ENCODE measurements around the gene AMBRA1. TPM values are rescaled to one million over a fixed set of nuclear protein-coding genes. Genes with fewer than 3 reads are reported as not detected.
"Not testable (repeated sequence)": the region's sequence is repeated elsewhere in the genome, so short reads cannot be mapped to it uniquely, and the experiment has no call there.

The AMBRA1 gene
- total RNA-seq, 4 donors from 2014 or later = 20.2 to 31.3 (median 25.9) TPM

- Histone ChIP-seq H3K4me1 (peaks cover 15 to 44% (median 16%) of the 10 kb centered on the region in 3 donors), H3K36me3 (peaks cover 0 to 5% (median 0%) of the 10 kb centered on the region in 3 donors), H3K27me3 (peaks cover 0 to 58% (median 2%) of the 10 kb centered on the region in 4 donors), H3K4me3 (peak overlapping the region in 3 of 4 donors; percentile 71 to 88 (median 71)), H3K27ac (no peak overlapping the region), H3K9me3 (no peaks in the 10 kb centered on the region)
- intact Hi-C loops (cut with DNase I) = no loop called here
- no peak for DNase-seq
- 43 to 100% methylated on average over 1 to 4 of the region's 18 CpGs for WGBS, 2 donors
- no peak for TF ChIP-seq POLR2A (IDR thresholded peaks at IDR 0.05)
- TF ChIP-seq CTCF (IDR thresholded peaks at IDR 0.05) = peak in 5 of 6 experiments; percentile 8 to 57 (median 35)
These were observed 211.0 kb downstream of the AMBRA1 start for GRCh38 chr11:46382646-46383403.

- Histone ChIP-seq H3K27ac (peak overlapping the region; percentile 36 to 85 (median 80)), H3K27me3 (peaks cover 0 to 50% (median under 1%) of the 10 kb centered on the region in 4 donors), H3K4me3 (peak overlapping the region; percentile 70 to 88 (median 71)), H3K4me1 (peaks cover 15 to 41% (median 16%) of the 10 kb centered on the region in 3 donors), H3K36me3 (peaks cover 0 to 13% (median 0%) of the 10 kb centered on the region in 3 donors), H3K9me3 (no peaks in the 10 kb centered on the region)
- TF ChIP-seq POLR2A (IDR thresholded peaks at IDR 0.05) (no peak), CTCF (IDR thresholded peaks at IDR 0.05) (no peak)
- intact Hi-C loops (cut with DNase I) = no loop called here
- DNase-seq = no peak
- 7% methylated on average over 11 of the region's 66 CpGs; no CpG with 5 or more reads in 1 of the 2 donors for WGBS, 2 donors
These were observed 211.8 kb downstream of the AMBRA1 start for GRCh38 chr11:46381819-46382645.

GRCh38 chr11:46381048-46381818 lies 212.6 kb downstream of the AMBRA1 start, which contains the start of gene MDK:
MDK (plus strand) TSS chr11:46381669; CDS start chr11:46382058, 389 bp downstream.
- H3K27ac ChIP-seq = peak within 1 kb of the TSS; percentile 75 to 85 (median 83)
- no peak for TF ChIP-seq POLR2A (IDR thresholded peaks at IDR 0.05)
- TF ChIP-seq CTCF (IDR thresholded peaks at IDR 0.05) = no peak
- intact Hi-C loops (cut with DNase I) = no loop called here

GRCh38 chr11:46380340-46381047 lies 213.3 kb downstream of the AMBRA1 start:
- H3K4me3 ChIP-seq = peak overlapping the region; percentile 70 to 88 (median 71)
- WGBS, 2 donors = 0% methylated on average over 8 of the region's 45 CpGs; no CpG with 5 or more reads in 1 of the 2 donors
- H3K36me3 ChIP-seq = peaks cover 5 to 28% (median 11%) of the 10 kb centered on the region in 3 donors
- no peaks in the 10 kb centered on the region for H3K9me3 ChIP-seq
- peak overlapping the region; percentile 75 to 85 (median 83) for H3K27ac ChIP-seq
- H3K27me3 ChIP-seq = peaks cover 0 to 35% (median 0%) of the 10 kb centered on the region in 4 donors
- peaks cover 15 to 41% (median 16%) of the 10 kb centered on the region in 3 donors for H3K4me1 ChIP-seq
- intact Hi-C loops (cut with DNase I) = no loop called here
- TF ChIP-seq POLR2A (IDR thresholded peaks at IDR 0.05) (peak in 1 of 4 donors; percentile 7), CTCF (IDR thresholded peaks at IDR 0.05) (no peak)
- DNase-seq = no peak

More at GRCh38 chr11:46381048-46381818, 212.6 kb downstream of the AMBRA1 start, which contains the start of gene MDK:
- Histone ChIP-seq H3K4me1 (peaks cover 15 to 41% (median 16%) of the 10 kb centered on the region in 3 donors), H3K4me3 (peak within 1 kb of the TSS; percentile 70 to 88 (median 71)), H3K27me3 (peaks cover 0 to 42% (median 0%) of the 10 kb centered on the region in 4 donors), H3K9me3 (no peaks in the 10 kb centered on the region), H3K36me3 (peaks cover 0 to 21% (median 3%) of the 10 kb centered on the region in 3 donors)
- WGBS, 2 donors = 1% methylated on average over 13 of the region's 96 CpGs; no CpG with 5 or more reads in 1 of the 2 donors
- DNase-seq = no peak

GRCh38 chr11:46379482-46380293 lies 214.1 kb downstream of the AMBRA1 start:
- H3K27me3 ChIP-seq = peaks cover 0 to 27% (median 0%) of the 10 kb centered on the region in 4 donors
- no CpG with 5 or more reads among the region's 36 CpGs for WGBS, 2 donors
- H3K27ac ChIP-seq = peak overlapping the region; percentile 75 to 85 (median 83)
- intact Hi-C loops (cut with DNase I); H3K9me3 ChIP-seq; DNase-seq: not testable (repeated sequence)
- H3K36me3 ChIP-seq = peaks cover 13 to 37% (median 19%) of the 10 kb centered on the region in 3 donors
- peak overlapping the region in 3 of 4 donors; percentile 70 to 88 (median 71) for H3K4me3 ChIP-seq
- H3K4me1 ChIP-seq = peaks cover 15 to 41% (median 16%) of the 10 kb centered on the region in 3 donors
